GM18511 (cell line): ENCODE results near the gene FANCD2.
"Not testable (repeated sequence)": the region's sequence is repeated elsewhere in the genome, so short reads cannot be mapped to it uniquely, and the experiment has no call there.

Experiments used
- ATAC-seq: cut with Tn5 transposase; IDR thresholded peaks from one replicate; pipeline ENCODE4 v1.9.1; 2021; ENCODE audit warnings: mild to moderate bottlenecking, moderate library complexity; ENCODE audit not compliant: unreplicated experiment

Gene FANCD2

DNA sequence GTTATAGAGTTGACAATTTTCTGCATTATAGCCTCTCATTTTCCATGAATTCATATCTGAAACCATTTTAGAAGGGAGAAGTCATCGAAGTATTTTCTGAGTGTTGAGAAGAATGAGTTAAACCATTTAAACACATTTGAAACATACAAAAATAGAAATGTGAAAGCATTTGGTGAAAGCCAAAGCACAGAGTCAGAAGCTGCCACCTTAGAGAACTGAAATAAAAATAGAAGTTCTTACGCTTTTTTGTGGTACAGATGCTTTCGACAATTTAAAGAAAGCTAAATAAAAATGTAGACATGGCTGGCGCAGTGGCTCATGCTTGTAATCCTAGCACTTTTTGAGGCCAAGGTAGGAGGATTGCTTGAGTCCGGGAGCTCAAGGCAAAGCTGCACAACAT is 72.8 kb downstream of the FANCD2 start:
- no peak for ATAC-seq

DNA sequence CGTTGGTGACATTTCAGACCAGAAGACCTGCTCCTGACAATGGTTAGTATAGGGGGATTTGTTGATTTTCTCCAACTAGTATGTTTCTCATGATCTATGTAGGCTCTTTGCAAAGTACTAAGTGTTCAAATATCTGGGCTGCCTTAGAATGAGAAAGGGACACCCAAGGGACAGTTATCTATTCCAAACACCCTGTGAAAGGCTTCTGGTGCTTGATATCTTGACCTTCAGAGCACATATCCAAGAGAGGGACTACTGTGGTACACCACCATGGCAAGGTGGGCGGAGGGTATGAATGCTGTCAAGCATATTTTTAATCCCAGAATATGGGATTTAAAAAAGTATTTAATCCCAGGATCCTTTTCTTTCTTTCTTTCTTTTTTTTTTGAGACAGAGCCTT is 80.7 kb downstream of the FANCD2 start:
- no peak for ATAC-seq

DNA sequence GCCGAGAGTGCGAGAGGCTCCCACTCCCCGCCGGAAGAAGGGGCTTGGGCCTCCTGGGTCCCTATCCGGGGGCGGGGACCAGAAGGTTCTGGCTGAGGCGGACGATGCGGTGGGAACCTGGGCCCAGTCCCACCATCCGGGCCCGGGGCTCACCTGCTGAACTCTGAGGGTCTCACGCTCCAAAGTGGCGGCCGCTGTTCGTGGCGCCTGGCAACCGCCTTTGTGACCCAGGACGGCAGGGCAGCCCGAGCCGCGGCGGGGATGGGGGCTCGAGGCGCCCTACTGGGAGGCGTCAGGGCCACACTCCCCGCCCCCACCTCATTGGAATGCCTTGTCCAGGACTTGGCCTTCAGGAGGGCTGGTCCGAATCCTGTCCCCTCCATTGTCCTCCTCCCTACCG is 81.9 kb downstream of the FANCD2 start, which contains the start of gene FANCD2OS:
Gene FANCD2OS, minus strand, starts transcription at position 165 of the 400 bp plus-strand sequence. CDS start 3,481 bp downstream, outside the sequence.
- ATAC-seq, result no peak

DNA sequence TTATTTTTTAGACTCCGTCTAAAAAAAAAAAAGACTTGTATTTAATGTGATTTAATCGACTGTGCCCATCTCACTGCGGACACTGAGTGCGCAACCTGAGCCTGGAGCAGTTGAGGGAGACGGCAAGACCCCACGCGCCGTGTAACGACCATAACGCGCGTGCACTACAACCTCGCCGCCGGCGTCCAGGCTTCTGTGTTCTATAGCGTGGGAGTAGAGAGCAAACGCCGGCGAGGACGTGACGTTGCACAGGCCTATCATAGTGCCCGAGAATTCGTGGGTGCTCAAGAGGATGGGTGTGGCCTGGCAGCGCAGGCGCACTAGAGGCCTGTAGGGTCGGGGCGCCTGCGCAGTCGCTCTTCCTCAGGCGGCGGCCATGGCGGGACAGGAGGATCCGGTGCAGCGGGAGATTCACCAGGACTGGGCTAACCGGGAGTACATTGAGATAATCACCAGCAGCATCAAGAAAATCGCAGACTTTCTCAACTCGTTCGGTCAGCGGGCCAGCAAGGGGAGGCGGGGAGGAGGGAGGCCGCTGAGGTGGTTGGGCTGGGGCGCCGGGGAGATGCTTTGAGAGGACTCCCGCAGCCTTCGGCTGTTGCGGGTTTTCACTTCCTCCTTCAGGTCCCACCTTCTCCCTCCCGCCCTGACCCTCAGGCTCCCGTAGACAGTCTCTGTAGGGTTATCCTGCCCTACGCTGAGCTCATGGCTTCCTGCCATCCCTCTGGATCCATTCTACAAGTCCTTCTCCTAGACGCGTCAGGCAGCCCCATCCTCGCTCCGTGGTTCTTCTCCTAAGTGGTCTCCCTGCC is 89.3 kb downstream of the FANCD2 start, which contains the start of gene BRK1:
Gene BRK1, plus strand, starts transcription at position 350 of the 812 bp plus-strand sequence. Its CDS starts 27 bp downstream, at position 377.
- ATAC-seq, result peak; percentile 96

DNA sequence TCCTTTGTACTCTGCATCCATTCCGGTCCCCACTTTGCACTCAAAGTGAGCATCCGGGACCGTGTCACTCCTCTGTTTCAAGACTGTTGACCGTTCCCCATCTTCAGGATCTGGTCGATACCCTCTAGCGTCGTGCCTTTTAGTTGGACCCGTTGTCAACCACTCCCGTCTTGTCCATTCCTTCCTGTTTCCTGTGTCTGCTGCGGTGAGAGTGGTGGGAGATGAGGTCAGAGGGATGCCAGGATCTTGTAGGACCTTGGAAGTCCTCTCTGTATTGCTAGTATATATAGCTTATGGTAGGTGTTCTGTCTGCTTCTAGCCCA is 89.9 kb downstream of the FANCD2 start:
- ATAC-seq, result no peak

DNA sequence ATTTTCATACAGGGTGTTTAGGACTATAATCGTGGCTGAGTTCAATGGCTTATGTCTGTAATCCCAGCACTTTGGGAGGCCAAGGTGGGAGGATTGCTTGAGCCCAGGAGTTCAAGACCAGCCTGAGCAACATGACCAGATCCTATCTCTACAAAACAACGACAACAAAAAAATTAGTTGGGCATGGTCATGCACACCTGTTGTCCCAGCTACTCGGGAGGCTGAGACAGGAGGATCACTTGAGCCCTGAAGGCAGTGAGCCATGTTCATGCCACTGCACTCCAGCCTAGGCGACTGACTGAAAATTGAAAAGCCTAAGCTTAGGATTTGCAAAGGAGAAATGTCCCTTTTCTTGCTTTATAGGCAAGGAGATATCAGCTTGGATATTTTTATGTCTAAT is 90.7 kb downstream of the FANCD2 start:
- ATAC-seq, result no peak

DNA sequence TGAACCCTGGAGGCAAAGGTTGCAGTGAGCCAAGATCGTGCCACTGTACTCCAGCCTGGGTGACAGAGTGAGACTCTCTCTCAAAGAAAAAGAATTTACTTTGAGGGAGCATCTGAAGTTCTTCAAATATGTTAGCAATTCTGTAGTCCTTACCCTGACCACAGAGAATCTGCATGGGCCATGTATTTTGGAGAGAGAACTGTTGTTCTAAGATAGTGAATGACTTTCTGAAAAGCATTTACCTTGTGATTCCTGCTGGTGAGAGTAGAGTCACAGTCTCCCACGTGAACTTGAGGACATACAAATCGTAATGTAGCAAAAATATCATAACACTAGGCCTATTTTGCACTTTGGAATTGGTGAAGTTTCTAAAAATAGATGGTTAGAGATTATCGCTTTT is 93.1 kb downstream of the FANCD2 start:
- no peak for ATAC-seq

DNA sequence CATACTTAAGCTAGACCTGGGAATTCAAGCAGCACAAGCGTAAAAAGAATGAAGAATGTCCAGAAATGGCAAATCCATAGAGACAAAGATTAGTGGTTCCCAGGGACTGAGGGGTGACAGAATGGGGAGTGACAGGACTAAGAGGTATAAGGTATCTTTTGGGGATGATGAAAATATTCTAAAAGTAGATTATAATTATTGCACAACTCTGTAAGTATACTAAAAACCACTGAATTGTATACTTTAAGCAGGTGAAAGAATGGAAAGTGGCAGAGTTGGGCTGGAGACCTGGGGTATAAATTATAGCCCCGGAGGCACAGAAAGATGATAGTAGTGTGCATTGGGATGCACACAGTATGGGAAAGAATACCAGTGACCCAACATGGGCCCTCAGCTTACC is 94.8 kb downstream of the FANCD2 start:
- ATAC-seq, result no peak

DNA sequence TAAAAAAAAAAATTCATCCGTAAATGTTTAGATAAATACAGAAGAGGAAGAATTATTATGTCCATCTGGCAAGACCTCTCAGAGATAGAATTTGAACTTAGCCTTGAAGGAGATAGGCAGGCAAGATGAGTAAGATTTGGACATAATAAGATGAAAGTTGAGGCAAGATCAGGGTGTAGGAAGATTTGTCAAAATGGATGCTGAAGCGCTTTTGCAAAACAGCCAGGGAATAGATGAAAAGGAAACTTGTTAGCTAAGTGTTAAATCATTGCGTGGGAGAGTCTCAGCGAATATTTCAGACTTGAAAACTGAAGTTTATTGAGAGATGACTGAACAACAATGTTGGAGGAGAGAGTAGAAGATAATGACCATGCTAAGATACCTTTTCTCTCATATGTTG is 96.5 kb downstream of the FANCD2 start:
- ATAC-seq, result no peak

DNA sequence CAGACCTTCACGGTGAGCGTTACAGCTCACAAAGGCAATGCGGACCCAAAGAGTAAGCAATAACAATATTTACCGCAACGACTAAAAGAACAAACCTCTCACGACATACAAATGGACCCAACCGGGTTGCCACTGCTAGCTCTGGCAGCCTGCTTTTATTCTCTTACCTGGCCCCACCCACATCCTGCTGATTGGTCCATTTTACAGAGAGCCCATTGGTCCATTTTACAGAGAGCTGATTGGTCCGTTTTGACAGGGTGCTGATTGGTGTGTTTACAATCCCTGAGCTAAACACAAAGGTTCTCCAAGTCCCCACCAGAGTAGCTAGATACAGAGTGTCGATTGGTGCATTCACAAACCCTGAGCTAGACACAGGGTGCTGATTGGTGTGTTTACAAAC is 109.6 kb downstream of the FANCD2 start:
- not testable (repeated sequence) for ATAC-seq

DNA sequence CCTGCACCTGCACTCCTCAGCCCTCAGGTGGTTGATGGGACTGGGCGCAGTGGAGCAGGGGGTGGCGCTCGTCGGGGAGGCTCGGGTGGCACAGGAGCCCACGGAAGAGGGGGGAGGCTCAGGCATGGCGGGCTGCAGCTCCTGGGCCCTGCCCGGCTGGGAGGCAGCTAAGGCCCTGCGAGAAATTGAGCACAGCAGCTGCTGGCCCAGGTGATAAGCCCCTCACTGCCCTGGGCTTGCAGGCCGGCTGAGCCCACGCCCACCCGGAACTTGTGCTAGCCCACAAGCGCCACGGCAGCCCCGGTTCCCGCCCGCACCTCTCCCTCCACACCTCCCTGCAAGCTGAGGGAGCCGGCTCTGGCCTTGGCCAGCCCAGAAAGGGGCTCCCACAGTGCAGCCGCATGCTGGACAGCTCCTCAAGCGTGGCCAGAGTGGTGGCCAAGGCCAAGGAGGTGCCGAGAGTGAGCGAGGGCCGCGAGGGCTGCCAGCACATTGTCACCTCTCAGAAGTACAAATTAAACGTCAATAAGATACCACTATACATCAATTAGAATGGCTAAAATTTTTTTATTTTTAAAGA is 110.3 kb downstream of the FANCD2 start:
- ATAC-seq, result no peak

DNA sequence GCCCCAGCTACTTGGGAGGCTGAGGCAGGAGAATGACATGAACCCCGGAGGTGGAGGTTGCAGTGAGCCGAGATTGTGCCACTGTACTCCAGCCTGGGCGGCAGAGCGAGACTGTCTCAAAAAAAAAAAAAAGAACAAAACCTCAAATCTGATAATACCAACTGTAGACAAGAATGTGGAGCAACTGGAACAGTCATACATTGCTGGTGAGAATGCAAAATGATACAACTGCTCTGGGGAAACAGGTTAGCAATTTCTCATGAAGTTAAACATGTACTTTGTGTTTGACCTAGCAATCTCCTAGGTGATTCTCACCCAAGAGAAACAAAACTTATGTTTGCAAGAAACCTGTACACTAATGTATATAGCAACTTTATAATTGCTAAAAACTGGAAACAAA is 110.9 kb downstream of the FANCD2 start:
- no peak for ATAC-seq

DNA sequence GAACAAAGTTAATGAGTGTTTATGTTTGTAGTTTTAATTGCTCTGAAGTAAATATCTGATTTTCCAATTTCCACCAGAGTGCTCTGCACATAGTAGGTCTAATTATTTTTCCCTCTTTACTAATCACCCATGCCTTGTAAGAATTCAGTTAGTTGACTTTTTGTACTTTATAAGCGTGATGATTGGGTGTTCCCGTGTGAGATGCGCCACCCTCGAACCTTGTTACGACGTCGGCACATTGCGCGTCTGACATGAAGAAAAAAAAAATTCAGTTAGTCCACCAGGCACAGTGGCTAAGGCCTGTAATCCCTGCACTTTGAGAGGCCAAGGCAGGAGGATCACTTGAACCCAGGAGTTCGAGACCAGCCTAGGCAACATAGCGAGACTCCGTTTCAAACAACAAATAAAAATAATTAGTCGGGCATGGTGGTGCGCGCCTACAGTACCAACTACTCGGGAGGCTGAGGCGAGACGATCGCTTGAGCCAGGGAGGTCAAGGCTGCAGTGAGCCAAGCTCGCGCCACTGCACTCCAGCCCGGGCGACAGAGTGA is 114.8 kb downstream of the FANCD2 start:
- ATAC-seq, result no peak

DNA sequence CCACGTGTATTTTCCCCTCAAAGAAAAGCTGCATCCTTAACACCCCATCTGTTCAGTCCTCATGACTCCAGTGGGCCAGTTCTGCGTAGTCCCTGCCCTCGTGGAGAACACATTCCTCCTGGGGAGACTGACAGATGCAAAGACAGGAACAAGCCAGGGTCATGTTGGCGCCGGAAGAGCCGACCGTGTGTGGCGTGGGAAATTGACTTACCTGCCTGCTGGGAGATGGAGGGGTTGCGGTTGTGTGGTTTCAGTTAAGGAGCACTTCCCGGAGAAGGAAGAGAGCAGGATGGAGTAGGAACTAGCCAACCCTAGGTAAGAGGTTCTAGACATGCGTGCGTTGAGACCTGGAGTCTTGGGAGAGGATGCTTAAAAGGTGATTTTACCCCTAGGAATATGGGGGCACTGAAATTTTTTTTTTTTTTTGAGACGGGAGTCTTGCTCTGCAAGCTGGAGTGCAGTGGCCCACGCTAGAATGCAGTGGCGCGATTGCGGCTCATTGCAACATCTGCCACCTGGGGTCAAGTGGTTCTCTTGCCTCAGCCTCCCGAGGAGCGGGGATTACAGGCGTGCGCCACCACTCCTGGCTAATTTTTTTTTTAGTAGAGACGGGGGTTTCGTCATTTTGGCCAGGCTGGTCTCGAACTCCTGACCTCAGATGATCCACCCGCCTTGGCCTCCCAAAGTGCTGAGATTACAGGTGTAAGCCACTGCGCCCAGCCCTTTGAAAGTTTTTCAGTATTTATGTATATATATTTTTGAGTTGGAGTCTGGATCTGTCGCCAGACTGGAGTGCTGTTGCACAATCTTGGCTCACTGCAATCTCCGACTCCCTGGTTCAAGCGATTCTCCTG is 116.7 kb downstream of the FANCD2 start:
- no peak for ATAC-seq

DNA sequence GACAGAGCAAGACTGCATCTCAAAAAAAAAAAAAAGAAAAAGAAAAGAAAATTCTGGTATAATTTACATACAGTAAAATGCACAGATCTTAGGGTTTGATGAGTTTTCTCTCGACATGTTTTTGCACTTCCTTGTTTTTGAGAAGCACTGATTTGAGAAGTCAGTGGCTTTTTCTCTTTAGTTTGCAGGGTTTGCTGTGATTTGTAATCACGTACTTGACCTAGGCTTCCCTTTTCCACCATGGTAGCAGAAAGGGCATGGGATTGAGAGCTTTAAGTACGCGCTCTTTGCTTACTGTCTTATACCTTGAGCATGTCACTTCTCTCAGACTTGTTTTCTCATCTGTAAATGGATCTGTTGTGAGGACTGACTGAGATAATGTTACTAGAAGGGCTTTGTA is 119.4 kb downstream of the FANCD2 start:
- no peak for ATAC-seq

DNA sequence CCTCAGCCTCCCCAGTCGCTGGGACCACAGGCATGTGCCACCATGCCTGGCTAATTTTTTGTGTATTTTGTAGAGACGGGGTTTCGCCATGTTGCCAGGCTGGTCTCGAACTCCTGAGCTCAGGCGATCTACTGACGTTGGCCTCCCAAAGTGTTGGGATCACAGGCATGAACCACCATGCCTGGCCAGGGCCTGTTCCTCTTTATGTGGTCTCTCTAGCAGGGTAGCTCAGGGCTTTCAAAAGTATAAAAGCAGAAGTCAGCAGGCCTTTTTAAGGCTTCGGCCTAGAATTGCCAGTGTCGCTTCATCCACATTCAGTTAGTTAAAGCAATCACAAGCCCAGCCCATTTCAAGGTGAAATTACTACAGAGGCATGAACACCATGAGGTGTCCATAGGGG is 123.0 kb downstream of the FANCD2 start:
- ATAC-seq, result no peak

DNA sequence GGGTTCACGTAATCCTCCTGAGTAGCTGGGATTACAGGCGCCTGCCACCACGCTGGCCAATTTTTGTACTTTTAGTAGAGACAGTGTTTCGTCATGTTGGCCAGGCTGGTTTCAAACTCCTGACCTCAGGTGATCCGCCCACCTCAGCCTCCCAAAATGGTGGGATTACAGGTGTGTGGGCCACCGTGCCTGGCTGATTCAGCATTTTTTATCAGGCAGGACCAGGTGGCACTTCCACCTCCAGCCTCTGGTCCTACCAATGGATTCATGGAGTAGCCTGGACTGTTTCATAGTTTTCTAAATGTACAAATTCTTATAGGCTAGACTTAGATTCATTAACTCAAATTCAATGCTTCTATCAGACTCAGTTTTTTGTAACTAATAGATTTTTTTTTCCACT is 124.8 kb downstream of the FANCD2 start:
- ATAC-seq, result no peak
